HG02885 (cell line): ENCODE measurements around the gene MTHFD2L.
"Not testable (repeated sequence)": the region's sequence is repeated elsewhere in the genome, so short reads cannot be mapped to it uniquely, and the experiment has no call there.

Source experiments
- ATAC-seq: cut with Tn5 transposase; IDR thresholded peaks from one replicate; pipeline ENCODE4 v1.9.1; 2021; ENCODE audit warnings: mild to moderate bottlenecking; ENCODE audit not compliant: unreplicated experiment, poor library complexity

MTHFD2L gene

GRCh38 chr4:74132188-74132587, 25.7 kb upstream of the MTHFD2L start:
- ATAC-seq, result not testable (repeated sequence)

GRCh38 chr4:74132944-74133343, 25.0 kb upstream of the MTHFD2L start:
- ATAC-seq, result no peak

- peak; percentile 95 for ATAC-seq
Measured at GRCh38 chr4:74133786-74134499, 24.0 kb upstream of the MTHFD2L start.

- no peak for ATAC-seq
Measured at GRCh38 chr4:74134500-74134852, 23.4 kb upstream of the MTHFD2L start.

- ATAC-seq, result no peak
Measured at GRCh38 chr4:74146581-74147129, 11.3 kb upstream of the MTHFD2L start.

- ATAC-seq, result no peak
Measured at GRCh38 chr4:74148205-74148604, 9.7 kb upstream of the MTHFD2L start.

GRCh38 chr4:74152836-74153235, 5.1 kb upstream of the MTHFD2L start:
- no peak for ATAC-seq

GRCh38 chr4:74156521-74156920, 1.4 kb upstream of the MTHFD2L start:
- no peak for ATAC-seq

GRCh38 chr4:74157154-74157553, 764 bp upstream of the MTHFD2L start:
- no peak for ATAC-seq

GRCh38 chr4:74158466-74159142, 686 bp downstream of the MTHFD2L start:
- peak; percentile 17 for ATAC-seq

- no peak for ATAC-seq
Measured at GRCh38 chr4:74159143-74159709, 1.3 kb downstream of the MTHFD2L start.

GRCh38 chr4:74161666-74162450, 3.9 kb downstream of the MTHFD2L start:
- ATAC-seq, result no peak

- peak; percentile 38 for ATAC-seq
Measured at GRCh38 chr4:74166135-74166534, 8.2 kb downstream of the MTHFD2L start.

GRCh38 chr4:74166818-74167217, 8.9 kb downstream of the MTHFD2L start:
- ATAC-seq, result no peak

GRCh38 chr4:74167585-74167984, 9.7 kb downstream of the MTHFD2L start:
- no peak for ATAC-seq

GRCh38 chr4:74168841-74169240, 10.9 kb downstream of the MTHFD2L start:
- no peak for ATAC-seq

GRCh38 chr4:74173321-74173720, 15.4 kb downstream of the MTHFD2L start:
- no peak for ATAC-seq

GRCh38 chr4:74174421-74174820, 16.5 kb downstream of the MTHFD2L start:
- ATAC-seq, result no peak

GRCh38 chr4:74174941-74175340, 17.0 kb downstream of the MTHFD2L start:
- ATAC-seq, result no peak

- ATAC-seq, result no peak
Measured at GRCh38 chr4:74175379-74175778, 17.5 kb downstream of the MTHFD2L start.

GRCh38 chr4:74178798-74179197, 20.9 kb downstream of the MTHFD2L start:
- no peak for ATAC-seq
